GM03348 (cell line): ENCODE results near the gene CRYGD.
A peak's percentile ranks its signal among the peaks of the same experiment; 100 is the strongest.

Source experiments
- DNase-seq: peaks from one replicate; pipeline ENCODE4 v3.0.0; 2012; ENCODE audit warnings: low spot score

Gene CRYGD

GRCh38 chr2:208083807-208084206, 40.5 kb downstream of the CRYGD start:
- no peak for DNase-seq

DNA sequence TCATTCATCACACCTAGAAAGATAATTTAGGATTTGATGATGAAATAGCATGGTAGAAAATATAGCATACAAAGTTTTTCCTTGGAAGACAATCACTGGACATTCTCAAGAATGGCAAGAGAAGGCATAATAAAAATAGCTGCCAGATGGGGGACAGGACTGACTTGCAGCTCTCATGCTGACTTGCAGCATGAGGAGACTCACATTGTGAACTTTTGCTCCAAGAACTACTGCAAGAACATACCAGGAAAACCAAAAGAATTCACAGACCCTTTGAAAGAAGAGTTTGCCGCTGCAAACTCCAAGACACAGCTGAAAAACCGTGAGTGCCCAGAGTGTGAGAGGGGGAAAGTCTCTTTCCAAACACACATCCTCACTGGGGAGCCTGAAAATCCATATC, 47.0 kb downstream of the CRYGD start:
- peak; percentile 25 for DNase-seq

DNA sequence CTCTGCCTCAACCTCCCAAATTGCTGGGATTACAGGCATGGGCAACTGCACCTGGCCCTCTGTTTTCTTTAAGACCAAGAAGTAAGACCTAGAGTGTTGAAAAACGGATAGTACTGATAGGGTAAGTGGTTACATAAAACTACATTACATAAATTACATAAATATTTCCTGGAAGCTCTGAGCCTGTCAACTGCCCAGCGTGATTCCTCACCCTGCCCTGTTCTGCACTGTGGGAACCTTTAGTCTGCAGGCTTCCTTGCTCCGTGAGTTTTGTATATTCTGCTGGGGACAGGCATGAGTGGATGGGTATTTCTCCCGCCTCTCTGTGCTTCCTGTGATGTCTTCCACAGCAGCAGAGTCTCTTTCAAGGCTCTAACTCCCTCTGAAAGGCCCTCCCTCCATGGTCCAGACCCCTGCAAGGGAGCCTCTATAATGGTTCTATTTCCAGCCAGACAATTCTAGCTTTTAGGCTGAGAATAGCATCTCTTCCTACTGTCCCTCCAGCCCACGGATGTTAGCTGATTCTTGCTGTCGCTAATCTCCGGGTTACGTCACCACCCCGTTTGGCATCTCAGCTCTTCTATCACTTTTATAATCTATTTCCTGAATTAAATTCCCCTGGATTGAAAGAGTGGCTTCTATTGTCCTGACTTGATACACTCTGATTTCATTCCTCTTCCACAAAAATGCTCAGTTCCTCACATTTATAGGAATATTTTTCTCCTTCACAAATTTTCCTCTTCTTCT, 49.5 kb downstream of the CRYGD start:
- DNase-seq: no peak

- DNase-seq: peak; percentile 78
These were observed 52.0 kb downstream of the CRYGD start for GRCh38 chr2:208072250-208072892.
